Parathyroid adenoma (tissue), 2 donors: ENCODE results near the gene SLC17A5.
A peak's percentile ranks its signal among the peaks of the same experiment; 100 is the strongest.

Source experiments
- H2AFZ ChIP-seq: fragments of 300-600 bp; sonication (generic); one replicate; pipeline ENCODE4 v1.7.0; 2017; ENCODE audit warnings: antibody characterized with exemption, mild to moderate bottlenecking
- H3K27ac ChIP-seq: fragments of 300-600 bp; sonication (generic); one replicate; pipeline ENCODE4 v1.7.0; 2017
- H3K27me3 ChIP-seq: fragments of 300-600 bp; sonication (generic); one replicate; pipeline ENCODE4 v1.7.0; 2017; ENCODE audit warnings: low read length; ENCODE audit not compliant: control insufficient read depth, insufficient read depth
- H3K36me3 ChIP-seq: fragments of 300-600 bp; sonication (generic); one replicate; pipeline ENCODE4 v1.7.0; 2017; ENCODE audit warnings: low read length; ENCODE audit not compliant: control insufficient read depth, insufficient read depth
- H3K4me1 ChIP-seq: fragments of 300-600 bp; sonication (generic); one replicate; pipeline ENCODE4 v1.7.0; 2017; ENCODE audit warnings: control low read depth
- H3K4me2 ChIP-seq: fragments of 300-600 bp; sonication (generic); one replicate; pipeline ENCODE4 v1.7.0; 2017; ENCODE audit warnings: low read length
- H3K4me3 ChIP-seq: fragments of 300-600 bp; sonication (generic); one replicate; pipeline ENCODE4 v1.7.0; 2017; ENCODE audit warnings: low read depth, low read length
- H3K79me2 ChIP-seq: fragments of 300-600 bp; sonication (generic); one replicate; pipeline ENCODE4 v1.7.0; 2017; ENCODE audit warnings: control low read depth
- H3K9ac ChIP-seq: fragments of 300-600 bp; sonication (generic); one replicate; pipeline ENCODE4 v1.7.0; 2017; ENCODE audit warnings: mild to moderate bottlenecking
- H3K9me3 ChIP-seq: fragments of 300-600 bp; sonication (generic); one replicate; pipeline ENCODE4 v1.7.0; 2017; ENCODE audit warnings: low read length; ENCODE audit not compliant: control insufficient read depth
- CTCF ChIP-seq: fragments of 300-600 bp; sonication (generic); IDR thresholded peaks from one replicate; pipeline ENCODE4 v1.7.0; 2017; ENCODE audit warnings: antibody characterized with exemption, mild to moderate bottlenecking
- donor health status: primary hyperparathyroidism.

SLC17A5 gene

GRCh38 chr6:73586416-73586974 is 67.3 kb downstream of the SLC17A5 start:
- Histone ChIP-seq H2AFZ (peak overlapping the region; percentile 71), H3K27ac (peak overlapping the region; percentile 95), H3K9ac (no peak overlapping the region), H3K79me2 (no peaks in the 10 kb centered on the region), H3K27me3 (no peaks in the 10 kb centered on the region), H3K9me3 (no peaks in the 10 kb centered on the region), H3K4me3 (peak overlapping the region; percentile 63), H3K4me1 (peaks cover 16% of the 10 kb centered on the region), H3K4me2 (peak overlapping the region; percentile 97), H3K36me3 (no peaks in the 10 kb centered on the region)
- no peak for TF ChIP-seq CTCF

GRCh38 chr6:73585566-73586415 is 68.0 kb downstream of the SLC17A5 start:
- Histone ChIP-seq H3K9me3 (no peaks in the 10 kb centered on the region), H3K4me3 (peak overlapping the region; percentile 63), H3K9ac (no peak overlapping the region), H2AFZ (peak overlapping the region; percentile 71), H3K79me2 (no peaks in the 10 kb centered on the region), H3K36me3 (no peaks in the 10 kb centered on the region), H3K4me1 (peaks cover 19% of the 10 kb centered on the region), H3K27me3 (no peaks in the 10 kb centered on the region), H3K27ac (peak overlapping the region; percentile 95), H3K4me2 (peak overlapping the region; percentile 97)
- TF ChIP-seq CTCF: no peak

- H3K4me1 ChIP-seq: peaks cover 45% of the 10 kb centered on the region
- no peak overlapping the region for H3K9ac ChIP-seq
- TF ChIP-seq CTCF: no peak
These were observed 72.5 kb downstream of the SLC17A5 start for GRCh38 chr6:73581293-73581692.

GRCh38 chr6:73580247-73581149 is 73.3 kb downstream of the SLC17A5 start:
- no peaks in the 10 kb centered on the region for H3K9me3 ChIP-seq

More at GRCh38 chr6:73581293-73581692, 72.5 kb downstream of the SLC17A5 start:
- H3K4me2 ChIP-seq: no peak overlapping the region
- H3K36me3 ChIP-seq: no peaks in the 10 kb centered on the region
- H3K27ac ChIP-seq: peak overlapping the region; percentile 92
- no peaks in the 10 kb centered on the region for H3K79me2 ChIP-seq
- no peaks in the 10 kb centered on the region for H3K9me3 ChIP-seq
- no peak overlapping the region for H3K4me3 ChIP-seq
- no peaks in the 10 kb centered on the region for H3K27me3 ChIP-seq
- H2AFZ ChIP-seq: no peak overlapping the region

More at GRCh38 chr6:73580247-73581149, 73.3 kb downstream of the SLC17A5 start:
- peak overlapping the region; percentile 90 for H2AFZ ChIP-seq
- H3K4me3 ChIP-seq: peak overlapping the region; percentile 40
- H3K27me3 ChIP-seq: no peaks in the 10 kb centered on the region
- H3K36me3 ChIP-seq: no peaks in the 10 kb centered on the region
- H3K4me2 ChIP-seq: peak overlapping the region; percentile 66
- H3K79me2 ChIP-seq: no peaks in the 10 kb centered on the region
- H3K9ac ChIP-seq: no peak overlapping the region
- H3K27ac ChIP-seq: peak overlapping the region; percentile 92
- H3K4me1 ChIP-seq: peaks cover 38% of the 10 kb centered on the region
- peak; percentile 56 for TF ChIP-seq CTCF
